Renal cortex interstitium (tissue), 15 donors: ENCODE data around the gene FDCSP. TPM values are rescaled to one million over a fixed set of nuclear protein-coding genes. Genes with fewer than 3 reads are reported as not detected.
"Not testable (repeated sequence)": the region's sequence is repeated elsewhere in the genome, so short reads cannot be mapped to it uniquely, and the experiment has no call there.

ENCODE experiments used
- DNase-seq, 11 donors: peaks; one replicate each; pipeline ENCODE4 v3.0.0-alpha.2; 2013; ENCODE audit warnings: low read depth in 9 of 11, low spot score in 4 of 11; ENCODE audit errors: extremely low read depth in 1 of 11
- long read RNA-seq, 16 experiments: transcript quantifications; one replicate each; lab custom pipeline, GENCODE V29; 2026
- polyA plus RNA-seq, 3 donors: library from polyadenylated mRNA; unstranded; fragments of 120-200 nt; gene quantifications; one replicate each; pipeline ENCODE4 v1.2.1, GENCODE V29; 2013; ENCODE audit not compliant: insufficient read length in 3 of 3

The FDCSP gene
- under 1 TPM; 0.79 to 0.82 (median 0.81) TPM for polyA plus RNA-seq
- long read RNA-seq, donor 1 = 0 reads
- long read RNA-seq, donor 2 = 0 reads
- long read RNA-seq, donor 3 = 0 reads
- long read RNA-seq, donor 4 = 0 reads
- long read RNA-seq, donor 5 = 0 reads
- long read RNA-seq, donor 6 = 0 reads
- long read RNA-seq, donor 7, partial matches to known transcripts = 0 of 1 reads
- long read RNA-seq, donor 7, other reads (novel, unspliced or antisense) = 0 of 1 reads
- long read RNA-seq, donor 8 = 0 reads
- long read RNA-seq, donor 9, partial matches to known transcripts = 0 of 1 reads
- long read RNA-seq, donor 9, other reads (novel, unspliced or antisense) = 0 of 1 reads
- long read RNA-seq, donor 10 = 0 reads
- long read RNA-seq, donor 11 = 0 reads
- long read RNA-seq, donor 12 = 0 reads
- long read RNA-seq, donor 13 = 0 reads
- long read RNA-seq, donor 14 = 0 reads
- long read RNA-seq, donor 15 = 0 reads
- long read RNA-seq, donor 16, partial matches to known transcripts = 0 of 3 reads
- long read RNA-seq, donor 16, other reads (novel, unspliced or antisense) = 0 of 3 reads

- no peak for DNase-seq
Measured at GRCh38 chr4:70225824-70226223, at the start of gene FDCSP. Gene FDCSP, plus strand, starts transcription at chr4:70226124. Its CDS starts 5,071 bp downstream, at chr4:70231195.

GRCh38 chr4:70177090-70177489 is 48.8 kb upstream of the FDCSP start:
- DNase-seq = no peak

GRCh38 chr4:70178075-70178660 is 47.8 kb upstream of the FDCSP start:
- DNase-seq = no peak

GRCh38 chr4:70179811-70180210 is 46.1 kb upstream of the FDCSP start:
- no peak for DNase-seq

GRCh38 chr4:70181864-70182263 is 44.1 kb upstream of the FDCSP start:
- no peak for DNase-seq

- no peak for DNase-seq
Measured at GRCh38 chr4:70182517-70183167, 43.3 kb upstream of the FDCSP start.

GRCh38 chr4:70183168-70183939 is 42.6 kb upstream of the FDCSP start:
- DNase-seq = peak in 4 of 11 donors; percentile 15 to 48 (median 26)

GRCh38 chr4:70183940-70184246 is 42.0 kb upstream of the FDCSP start:
- no peak for DNase-seq

- DNase-seq = no peak
Measured at GRCh38 chr4:70187216-70187615, 38.7 kb upstream of the FDCSP start.

- DNase-seq = no peak
Measured at GRCh38 chr4:70190579-70190978, 35.3 kb upstream of the FDCSP start.

- no peak for DNase-seq
Measured at GRCh38 chr4:70191647-70192046, 34.3 kb upstream of the FDCSP start.

GRCh38 chr4:70192895-70193294 is 33.0 kb upstream of the FDCSP start:
- no peak for DNase-seq

GRCh38 chr4:70195425-70195824 is 30.5 kb upstream of the FDCSP start, which contains the start of gene ODAM:
Gene ODAM, plus strand, starts transcription at chr4:70195725. Its CDS starts 819 bp downstream, at chr4:70196544.
- no peak for DNase-seq

GRCh38 chr4:70196857-70197256 is 29.1 kb upstream of the FDCSP start:
- DNase-seq = no peak

GRCh38 chr4:70197842-70198241 is 28.1 kb upstream of the FDCSP start:
- DNase-seq = peak in 1 of 11 donors; percentile 9

GRCh38 chr4:70203601-70204000 is 22.3 kb upstream of the FDCSP start:
- no peak for DNase-seq

- not testable (repeated sequence) for DNase-seq
Measured at GRCh38 chr4:70212752-70213151, 13.2 kb upstream of the FDCSP start.

- DNase-seq = not testable (repeated sequence)
Measured at GRCh38 chr4:70216109-70216508, 9.8 kb upstream of the FDCSP start.

GRCh38 chr4:70216550-70216949 is 9.4 kb upstream of the FDCSP start:
- not testable (repeated sequence) for DNase-seq
